MM.1S (cell line): ENCODE measurements around the gene VN1R5.

ENCODE experiments used
- DNase-seq: peaks from one replicate; pipeline ENCODE4 v3.0.0-alpha.2; 2015
- H2AFZ ChIP-seq: fragments of 300-600 bp; sonication (generic); 2 replicates; pipeline ENCODE4 v1.6.0; 2016; ENCODE audit warnings: antibody characterized with exemption, low read length
- H3F3A ChIP-seq: fragments of 300-600 bp; sonication (generic); 2 replicates; pipeline ENCODE4 v1.6.1; 2016; ENCODE audit warnings: mild to moderate bottlenecking, antibody characterized with exemption, low read length, moderate library complexity, mixed read lengths; ENCODE audit not compliant: insufficient read depth
- H3K27ac ChIP-seq: fragments of 300-600 bp; sonication (generic); 2 replicates; pipeline ENCODE4 v1.5.1; 2016; ENCODE audit warnings: mild to moderate bottlenecking, low read length
- H3K27me3 ChIP-seq: fragments of 300-600 bp; sonication (generic); replicated peaks from 2 replicates; pipeline ENCODE4 v1.6.0; 2016; ENCODE audit warnings: low read length; ENCODE audit not compliant: insufficient read depth
- H3K36me3 ChIP-seq: fragments of 300-600 bp; sonication (generic); replicated peaks from 2 replicates; pipeline ENCODE4 v1.6.1; 2016; ENCODE audit warnings: mild to moderate bottlenecking, low read length, mixed read lengths; ENCODE audit not compliant: insufficient read depth
- H3K4me1 ChIP-seq: fragments of 300-600 bp; sonication (generic); 2 replicates; pipeline ENCODE4 v1.6.1; 2016; ENCODE audit warnings: low read length, mixed read lengths
- H3K4me2 ChIP-seq: fragments of 300-600 bp; sonication (generic); 2 replicates; pipeline ENCODE4 v1.6.0; 2016; ENCODE audit warnings: low read depth, low read length
- H3K4me3 ChIP-seq: fragments of 300-600 bp; sonication (generic); 2 replicates; pipeline ENCODE4 v1.5.1; 2016; ENCODE audit warnings: low read length, mixed read lengths
- H3K79me2 ChIP-seq: fragments of 300-600 bp; sonication (generic); 2 replicates; pipeline ENCODE4 v1.6.1; 2016; ENCODE audit warnings: mixed run types, low read length, mixed read lengths
- H3K9ac ChIP-seq: fragments of 300-600 bp; sonication (generic); 2 replicates; pipeline ENCODE4 v1.6.1; 2016; ENCODE audit warnings: low read length, mixed read lengths
- H3K9me2 ChIP-seq: fragments of 300-600 bp; sonication (generic); replicated peaks from 2 replicates; pipeline ENCODE4 v1.6.1; 2016; ENCODE audit warnings: mild to moderate bottlenecking, low read length, mixed read lengths; ENCODE audit not compliant: insufficient read depth
- H3K9me3 ChIP-seq: fragments of 300-600 bp; sonication (generic); replicated peaks from 2 replicates; pipeline ENCODE4 v1.6.1; 2016; ENCODE audit warnings: mild to moderate bottlenecking, low read length, mixed read lengths; ENCODE audit not compliant: insufficient read depth
- H4K20me1 ChIP-seq: fragments of 300-600 bp; sonication (generic); 2 replicates; pipeline ENCODE4 v1.6.1; 2016; ENCODE audit warnings: mild to moderate bottlenecking, low read length, moderate library complexity, mixed read lengths; ENCODE audit not compliant: insufficient read depth
- CTCF ChIP-seq: fragments of 300-600 bp; sonication (generic); IDR thresholded peaks from 2 replicates; pipeline ENCODE4 v1.5.1; 2016; ENCODE audit warnings: antibody characterized with exemption, low read length, mixed read lengths
- EZH2 ChIP-seq: fragments of 300-600 bp; sonication (generic); optimal IDR thresholded peaks from 2 replicates; pipeline ENCODE3; 2017; ENCODE audit warnings: low read depth, mild to moderate bottlenecking, antibody characterized with exemption, low read length, mixed read lengths
- EZH2phosphoT487 ChIP-seq: fragments of 300-600 bp; sonication (generic); IDR thresholded peaks from 2 replicates; pipeline ENCODE4 v1.6.1; 2018; ENCODE audit warnings: antibody characterized with exemption, low read length

VN1R5 gene

GRCh38 chr1:247224822-247225221 lies 31.1 kb upstream of the VN1R5 start:
- Histone ChIP-seq H3K79me2 (no peaks in the 10 kb centered on the region), H3F3A (no peaks in the 10 kb centered on the region), H3K27me3 (no peaks in the 10 kb centered on the region), H3K9ac (no peak overlapping the region), H3K4me1 (no peaks in the 10 kb centered on the region), H3K27ac (no peak overlapping the region), H2AFZ (no peak overlapping the region), H3K4me3 (no peak overlapping the region), H4K20me1 (no peaks in the 10 kb centered on the region), H3K9me3 (no peaks in the 10 kb centered on the region), H3K4me2 (no peak overlapping the region), H3K36me3 (no peaks in the 10 kb centered on the region), H3K9me2 (no peaks in the 10 kb centered on the region)
- no peak for DNase-seq
- TF ChIP-seq EZH2phosphoT487 = no peak

- Histone ChIP-seq H2AFZ (no peak overlapping the region), H3K36me3 (no peaks in the 10 kb centered on the region), H3K4me2 (no peak overlapping the region), H3K27ac (no peak overlapping the region), H4K20me1 (no peaks in the 10 kb centered on the region), H3F3A (no peaks in the 10 kb centered on the region), H3K9me3 (no peaks in the 10 kb centered on the region), H3K4me3 (no peak overlapping the region), H3K27me3 (no peaks in the 10 kb centered on the region), H3K9me2 (no peaks in the 10 kb centered on the region), H3K4me1 (no peaks in the 10 kb centered on the region), H3K9ac (no peak overlapping the region), H3K79me2 (no peaks in the 10 kb centered on the region)
- TF ChIP-seq CTCF (no peak), EZH2phosphoT487 (no peak), EZH2 (no peak)
- DNase-seq = no peak
Measured at GRCh38 chr1:247228133-247228532, 27.7 kb upstream of the VN1R5 start.

GRCh38 chr1:247241691-247242090 lies 14.2 kb upstream of the VN1R5 start:
- no peaks in the 10 kb centered on the region for H3K36me3 ChIP-seq
- H3K4me2 ChIP-seq = no peak overlapping the region
- no peaks in the 10 kb centered on the region for H3K9me3 ChIP-seq
- no peaks in the 10 kb centered on the region for H3K9me2 ChIP-seq
- H3K27me3 ChIP-seq = no peaks in the 10 kb centered on the region
- H2AFZ ChIP-seq = no peak overlapping the region
- TF ChIP-seq CTCF = no peak
- TF ChIP-seq EZH2phosphoT487 = no peak
- no peak for TF ChIP-seq EZH2
- H4K20me1 ChIP-seq = no peaks in the 10 kb centered on the region
- no peak for DNase-seq
- H3F3A ChIP-seq = no peaks in the 10 kb centered on the region
- H3K27ac ChIP-seq = no peak overlapping the region
- no peak overlapping the region for H3K4me3 ChIP-seq
- H3K4me1 ChIP-seq = no peaks in the 10 kb centered on the region
- H3K9ac ChIP-seq = no peak overlapping the region
- H3K79me2 ChIP-seq = no peaks in the 10 kb centered on the region

- Histone ChIP-seq H4K20me1 (no peaks in the 10 kb centered on the region), H3K36me3 (no peaks in the 10 kb centered on the region), H3K9me3 (no peaks in the 10 kb centered on the region), H3K9me2 (no peaks in the 10 kb centered on the region), H2AFZ (no peak overlapping the region), H3K79me2 (no peaks in the 10 kb centered on the region), H3K27ac (no peak overlapping the region), H3K27me3 (no peaks in the 10 kb centered on the region), H3K4me2 (no peak overlapping the region), H3K9ac (no peak overlapping the region), H3F3A (no peaks in the 10 kb centered on the region), H3K4me1 (no peaks in the 10 kb centered on the region), H3K4me3 (no peak overlapping the region)
- TF ChIP-seq EZH2 = no peak
- TF ChIP-seq CTCF = no peak
- TF ChIP-seq EZH2phosphoT487 = no peak
- DNase-seq = no peak
Measured at GRCh38 chr1:247243524-247244137, 12.2 kb upstream of the VN1R5 start.
